ENCODE results near the gene ZBTB46.

DNA sequence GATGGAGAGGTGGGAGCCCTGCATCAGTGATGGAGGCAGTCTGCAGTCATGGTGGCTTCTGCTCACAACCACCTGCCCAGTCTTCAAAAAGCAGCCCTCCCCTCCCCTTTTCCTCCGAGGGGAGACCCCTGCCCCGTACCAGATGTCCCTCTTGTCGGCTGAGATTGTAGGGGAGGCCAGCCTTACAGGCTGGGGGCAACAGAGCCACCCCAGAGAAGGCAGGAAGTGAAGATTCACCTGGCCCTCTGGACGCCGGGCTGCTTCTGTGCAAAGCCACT is 130.1 kb downstream of the ZBTB46 start:
- TF ChIP-seq, protein P1, sequence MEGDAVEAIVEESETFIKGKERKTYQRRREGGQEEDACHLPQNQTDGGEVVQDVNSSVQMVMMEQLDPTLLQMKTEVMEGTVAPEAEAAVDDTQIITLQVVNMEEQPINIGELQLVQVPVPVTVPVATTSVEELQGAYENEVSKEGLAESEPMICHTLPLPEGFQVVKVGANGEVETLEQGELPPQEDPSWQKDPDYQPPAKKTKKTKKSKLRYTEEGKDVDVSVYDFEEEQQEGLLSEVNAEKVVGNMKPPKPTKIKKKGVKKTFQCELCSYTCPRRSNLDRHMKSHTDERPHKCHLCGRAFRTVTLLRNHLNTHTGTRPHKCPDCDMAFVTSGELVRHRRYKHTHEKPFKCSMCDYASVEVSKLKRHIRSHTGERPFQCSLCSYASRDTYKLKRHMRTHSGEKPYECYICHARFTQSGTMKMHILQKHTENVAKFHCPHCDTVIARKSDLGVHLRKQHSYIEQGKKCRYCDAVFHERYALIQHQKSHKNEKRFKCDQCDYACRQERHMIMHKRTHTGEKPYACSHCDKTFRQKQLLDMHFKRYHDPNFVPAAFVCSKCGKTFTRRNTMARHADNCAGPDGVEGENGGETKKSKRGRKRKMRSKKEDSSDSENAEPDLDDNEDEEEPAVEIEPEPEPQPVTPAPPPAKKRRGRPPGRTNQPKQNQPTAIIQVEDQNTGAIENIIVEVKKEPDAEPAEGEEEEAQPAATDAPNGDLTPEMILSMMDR (IDR thresholded peaks at IDR 0.05), result no peak
- no peak for TF ChIP-seq POLR2A (IDR thresholded peaks at IDR 0.05)
